ENCODE results near the gene MST1.

Gene MST1

DNA sequence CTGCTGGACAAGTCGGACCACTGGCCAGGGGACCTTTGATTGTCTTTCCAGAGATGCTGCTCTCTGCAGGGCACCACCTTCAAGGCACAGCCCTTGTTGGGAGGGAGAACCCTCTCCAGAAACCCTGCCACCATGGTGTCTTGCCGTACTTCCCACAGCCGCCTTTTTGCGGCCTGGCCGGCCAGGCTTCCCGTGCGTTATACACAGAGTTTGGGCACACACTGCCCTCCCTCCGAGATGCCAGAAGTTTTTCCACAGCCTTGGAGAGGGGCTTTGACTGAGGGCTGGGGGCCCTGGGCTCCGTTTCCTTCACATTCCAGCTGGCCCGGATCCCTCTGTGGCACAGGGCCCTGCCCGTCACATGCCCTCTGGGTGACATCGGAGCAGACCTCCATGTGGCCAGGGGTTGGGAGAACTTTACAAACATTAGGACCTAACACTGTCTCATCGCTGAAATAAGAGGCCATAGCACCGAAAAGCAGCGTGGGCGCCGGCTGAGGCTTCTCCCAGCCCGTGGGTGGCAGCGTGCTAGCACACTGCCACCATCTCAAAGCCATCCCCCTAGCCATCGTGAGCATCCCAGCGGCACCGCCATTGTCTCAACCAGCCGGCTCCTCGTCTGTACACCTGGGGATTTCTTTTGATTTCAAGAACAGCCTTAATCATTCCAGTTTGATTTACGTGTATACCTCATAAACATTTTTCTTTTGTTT is 21.4 kb downstream of the MST1 start:
- POLR2A ChIA-PET: no interaction called here
- no peak for TF ChIP-seq FOXA1 (IDR thresholded peaks at IDR 0.05)
- TF ChIP-seq SP1 (IDR thresholded peaks at IDR 0.05): no peak
- no peak for TF ChIP-seq HDGF (IDR thresholded peaks at IDR 0.05; ENCODE audit: borderline replicate concordance)
- TF ChIP-seq FOXK2 (IDR thresholded peaks at IDR 0.05): no peak
- no peak for TF ChIP-seq LEF1 (IDR thresholded peaks at IDR 0.05; ENCODE audit: borderline replicate concordance)
- no peak for TF ChIP-seq SUZ12 (IDR thresholded peaks at IDR 0.05)
- TF ChIP-seq NFRKB (IDR thresholded peaks at IDR 0.05): no peak
- TF ChIP-seq ZNF384 (IDR thresholded peaks at IDR 0.05): no peak
- TF ChIP-seq TARDBP (IDR thresholded peaks at IDR 0.05): no peak
- TF ChIP-seq BHLHE40 (IDR thresholded peaks at IDR 0.05; ENCODE audit: borderline replicate concordance): no peak
- no peak for TF ChIP-seq CTBP1 (IDR thresholded peaks at IDR 0.05; ENCODE audit: borderline replicate concordance)
- no peak for TF ChIP-seq L3MBTL2 (conservative IDR thresholded peaks at IDR 0.05)
- TF ChIP-seq, protein P1, sequence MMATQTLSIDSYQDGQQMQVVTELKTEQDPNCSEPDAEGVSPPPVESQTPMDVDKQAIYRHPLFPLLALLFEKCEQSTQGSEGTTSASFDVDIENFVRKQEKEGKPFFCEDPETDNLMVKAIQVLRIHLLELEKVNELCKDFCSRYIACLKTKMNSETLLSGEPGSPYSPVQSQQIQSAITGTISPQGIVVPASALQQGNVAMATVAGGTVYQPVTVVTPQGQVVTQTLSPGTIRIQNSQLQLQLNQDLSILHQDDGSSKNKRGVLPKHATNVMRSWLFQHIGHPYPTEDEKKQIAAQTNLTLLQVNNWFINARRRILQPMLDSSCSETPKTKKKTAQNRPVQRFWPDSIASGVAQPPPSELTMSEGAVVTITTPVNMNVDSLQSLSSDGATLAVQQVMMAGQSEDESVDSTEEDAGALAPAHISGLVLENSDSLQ (IDR thresholded peaks at IDR 0.05): no peak
- DNase-seq (ENCODE audit: extremely low spot score): no peak
- CTCF ChIA-PET: no interaction called here

DNA sequence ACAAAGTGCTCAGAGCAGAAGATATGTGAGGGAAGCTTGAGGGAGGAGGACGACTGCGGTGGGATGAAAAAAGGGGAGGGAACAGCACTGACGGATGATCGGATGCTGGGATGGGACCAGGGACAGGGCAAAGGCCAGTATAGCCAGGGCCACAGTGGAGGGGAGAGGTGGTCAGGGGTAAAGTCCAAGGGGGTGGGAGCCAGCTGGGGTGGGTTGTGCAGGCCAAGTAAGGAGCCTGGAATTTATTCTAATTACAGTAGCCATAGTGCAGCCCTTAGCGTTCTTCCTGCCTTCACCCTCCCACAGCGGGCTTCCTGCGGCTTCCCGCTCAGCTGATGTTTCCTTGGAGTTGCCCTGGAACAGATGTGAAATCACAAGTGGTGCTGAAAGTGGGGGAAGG is 22.7 kb downstream of the MST1 start:
- DNase-seq (ENCODE audit: extremely low spot score): no peak
- ChIA-PET CTCF (no interaction called here), POLR2A (interaction anchor here (0.7 to 2.0 kb wide), 2 partner anchors 127 to 572 kb away, joined by 3 to 7 read pairs; no protein-coding TSS in a partner anchor)
- TF ChIP-seq, protein P1 (IDR thresholded peaks at IDR 0.05): no peak
- no peak for TF ChIP-seq LEF1 (IDR thresholded peaks at IDR 0.05; ENCODE audit: borderline replicate concordance)
- no peak for TF ChIP-seq ARNT (IDR thresholded peaks at IDR 0.05)
- no peak for TF ChIP-seq TARDBP (IDR thresholded peaks at IDR 0.05)
- TF ChIP-seq HDGF (IDR thresholded peaks at IDR 0.05; ENCODE audit: borderline replicate concordance): no peak
- TF ChIP-seq SUZ12 (IDR thresholded peaks at IDR 0.05): no peak
- TF ChIP-seq ZNF384 (IDR thresholded peaks at IDR 0.05): no peak
- TF ChIP-seq NFRKB (IDR thresholded peaks at IDR 0.05): no peak
- TF ChIP-seq BHLHE40 (IDR thresholded peaks at IDR 0.05; ENCODE audit: borderline replicate concordance): no peak
- no peak for TF ChIP-seq ELF4 (IDR thresholded peaks at IDR 0.05)
- TF ChIP-seq FOXA1 (IDR thresholded peaks at IDR 0.05): no peak
- TF ChIP-seq SP1 (IDR thresholded peaks at IDR 0.05): no peak
- TF ChIP-seq CTBP1 (IDR thresholded peaks at IDR 0.05; ENCODE audit: borderline replicate concordance): no peak
- TF ChIP-seq L3MBTL2 (conservative IDR thresholded peaks at IDR 0.05): no peak
- no peak for TF ChIP-seq FOXM1 (IDR thresholded peaks at IDR 0.05; ENCODE audit: borderline replicate concordance)
- no peak for TF ChIP-seq FOXK2 (IDR thresholded peaks at IDR 0.05)

DNA sequence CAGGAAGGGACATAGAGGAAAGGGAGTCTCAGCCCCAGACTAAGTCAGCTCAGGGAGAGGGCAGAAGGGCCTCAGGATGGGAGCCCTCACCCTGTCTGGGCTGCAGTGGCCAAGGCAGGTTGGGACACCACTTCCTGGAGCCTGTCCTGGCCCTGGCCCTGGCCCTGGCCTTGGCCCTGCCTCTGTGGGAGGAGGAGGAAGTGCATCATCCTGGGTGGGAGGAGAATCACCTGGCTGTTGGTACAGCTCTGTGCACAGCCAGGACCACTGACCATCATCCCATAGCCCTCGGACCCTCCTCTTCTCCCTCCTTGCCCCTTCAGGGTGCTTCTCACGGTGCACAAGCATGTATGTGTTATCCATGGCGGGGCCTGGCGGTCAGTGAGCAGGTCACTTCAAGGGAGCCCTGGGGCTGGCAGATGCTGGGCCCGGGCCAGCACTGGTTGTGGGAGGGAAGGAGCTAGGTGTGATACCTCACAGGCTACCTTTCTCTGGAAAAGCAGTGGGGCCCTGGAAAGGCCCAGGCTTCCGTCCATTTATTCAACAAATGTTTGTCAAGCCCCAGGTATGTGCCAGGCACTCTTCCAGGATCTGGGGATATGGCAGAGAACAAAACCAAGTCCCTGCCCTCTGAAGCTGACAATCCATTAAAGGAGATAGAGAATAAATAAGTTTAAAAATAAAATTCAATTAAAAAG is 23.3 kb downstream of the MST1 start:
- TF ChIP-seq ELF4 (IDR thresholded peaks at IDR 0.05): no peak
- no peak for TF ChIP-seq FOXA1 (IDR thresholded peaks at IDR 0.05)
- no peak for TF ChIP-seq BHLHE40 (IDR thresholded peaks at IDR 0.05; ENCODE audit: borderline replicate concordance)
- TF ChIP-seq TARDBP (IDR thresholded peaks at IDR 0.05): no peak
- no peak for TF ChIP-seq FOXM1 (IDR thresholded peaks at IDR 0.05; ENCODE audit: borderline replicate concordance)
- no peak for TF ChIP-seq LEF1 (IDR thresholded peaks at IDR 0.05; ENCODE audit: borderline replicate concordance)
- no peak for TF ChIP-seq ZNF384 (IDR thresholded peaks at IDR 0.05)
- no peak for TF ChIP-seq SP1 (IDR thresholded peaks at IDR 0.05)
- no peak for TF ChIP-seq NFRKB (IDR thresholded peaks at IDR 0.05)
- TF ChIP-seq SUZ12 (IDR thresholded peaks at IDR 0.05): no peak
- TF ChIP-seq L3MBTL2 (conservative IDR thresholded peaks at IDR 0.05): no peak
- no peak for TF ChIP-seq CTBP1 (IDR thresholded peaks at IDR 0.05; ENCODE audit: borderline replicate concordance)
- TF ChIP-seq ARNT (IDR thresholded peaks at IDR 0.05): no peak
- TF ChIP-seq HDGF (IDR thresholded peaks at IDR 0.05; ENCODE audit: borderline replicate concordance): no peak
- TF ChIP-seq, protein P1 (IDR thresholded peaks at IDR 0.05): no peak
- no peak for TF ChIP-seq FOXK2 (IDR thresholded peaks at IDR 0.05)
- no peak for DNase-seq (ENCODE audit: extremely low spot score)
- ChIA-PET POLR2A (interaction anchor here (0.7 to 2.0 kb wide), 2 partner anchors 126 to 572 kb away, joined by 3 to 7 read pairs; no protein-coding TSS in a partner anchor), CTCF (no interaction called here)

DNA sequence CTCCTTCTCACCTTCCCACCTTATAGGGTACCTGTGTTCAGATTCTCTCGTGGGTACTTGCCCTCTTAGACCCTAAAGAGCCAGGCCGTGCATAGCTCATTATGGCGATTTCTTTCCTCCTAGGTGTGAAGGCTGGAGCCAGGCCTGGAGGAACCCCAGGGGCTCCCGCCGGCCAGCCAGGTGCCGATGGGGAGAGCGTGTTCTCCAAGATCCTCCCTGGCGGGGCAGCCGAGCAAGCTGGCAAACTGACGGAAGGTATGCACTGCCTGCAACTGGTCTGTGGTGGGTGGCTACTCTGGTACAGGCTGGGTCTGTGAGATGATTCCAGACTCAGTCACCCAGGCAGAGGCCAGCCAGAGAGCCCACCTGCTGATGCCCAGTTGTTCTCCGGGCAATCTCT is 25.0 kb downstream of the MST1 start:
- POLR2A ChIA-PET: interaction anchor here (1.0 kb wide), 1 partner anchor 125 kb away, joined by 4 read pairs; no protein-coding TSS in a partner anchor
- TF ChIP-seq NFRKB (IDR thresholded peaks at IDR 0.05): no peak
- no peak for TF ChIP-seq SUZ12 (IDR thresholded peaks at IDR 0.05)
- no peak for TF ChIP-seq TARDBP (IDR thresholded peaks at IDR 0.05)
- TF ChIP-seq FOXK2 (IDR thresholded peaks at IDR 0.05): no peak
- CTCF ChIA-PET: no interaction called here

DNA sequence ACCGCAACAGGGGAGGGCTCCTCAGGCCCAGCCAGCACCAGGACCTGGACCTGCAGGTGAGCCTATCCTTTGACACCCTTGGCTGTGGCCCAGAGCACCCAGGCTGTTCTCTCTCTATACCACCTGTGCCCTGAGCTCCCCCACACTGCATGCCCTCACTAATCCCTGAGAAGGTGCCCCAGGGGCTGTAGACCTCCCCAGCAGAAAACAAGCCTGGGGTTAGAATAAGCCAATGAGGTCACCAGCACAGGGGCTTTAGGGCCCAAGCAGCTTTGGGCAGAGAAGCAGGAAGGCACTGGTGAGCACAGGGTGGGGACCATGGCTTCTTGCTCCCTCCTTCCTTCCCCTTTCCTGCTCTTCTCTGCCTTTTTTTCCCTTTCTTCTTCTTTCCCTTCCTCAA is 25.4 kb downstream of the MST1 start:
- ChIA-PET CTCF (interaction anchor here (1.0 kb wide), 1 partner anchor 8 kb away, joined by 3 read pairs; no protein-coding TSS in a partner anchor), POLR2A (interaction anchor here (1.0 kb wide), 1 partner anchor 124 kb away, joined by 4 read pairs; no protein-coding TSS in a partner anchor)
- DNase-seq (ENCODE audit: extremely low spot score): no peak
- TF ChIP-seq, protein P1 (IDR thresholded peaks at IDR 0.05): no peak
- TF ChIP-seq ELF4 (IDR thresholded peaks at IDR 0.05) (no peak), ZNF384 (IDR thresholded peaks at IDR 0.05) (no peak), NFRKB (IDR thresholded peaks at IDR 0.05) (no peak), TARDBP (IDR thresholded peaks at IDR 0.05) (no peak), LEF1 (IDR thresholded peaks at IDR 0.05; ENCODE audit: borderline replicate concordance) (no peak), HDGF (IDR thresholded peaks at IDR 0.05; ENCODE audit: borderline replicate concordance) (no peak), CTBP1 (IDR thresholded peaks at IDR 0.05; ENCODE audit: borderline replicate concordance) (no peak), FOXK2 (IDR thresholded peaks at IDR 0.05) (no peak), L3MBTL2 (conservative IDR thresholded peaks at IDR 0.05) (no peak), FOXM1 (IDR thresholded peaks at IDR 0.05; ENCODE audit: borderline replicate concordance) (no peak), BHLHE40 (IDR thresholded peaks at IDR 0.05; ENCODE audit: borderline replicate concordance) (no peak), FOXA1 (IDR thresholded peaks at IDR 0.05) (no peak), SUZ12 (IDR thresholded peaks at IDR 0.05) (no peak)

More for the DNA sequence above, 25.0 kb downstream of the MST1 start:
- no peak for DNase-seq (ENCODE audit: extremely low spot score)

Data from HEK293T (cell line).